ENCODE results near the gene SORCS3.

SORCS3 gene

GRCh38 chr10:104732222-104732621 lies 91.1 kb downstream of the SORCS3 start:
- Histone ChIP-seq H2AFZ (ENCODE audit: low read length) (no peak overlapping the region), H3K36me3 (replicated peaks; ENCODE audit: insufficient read depth, low read length) (no peaks in the 10 kb centered on the region), H3K9ac (ENCODE audit: low read length) (no peak overlapping the region), H3K4me1 (ENCODE audit: low read length) (no peaks in the 10 kb centered on the region), H3K27ac (ENCODE audit: low read length) (no peak overlapping the region), H4K20me1 (ENCODE audit: insufficient read depth, low read length) (no peaks in the 10 kb centered on the region), H3K79me2 (ENCODE audit: low read length) (no peaks in the 10 kb centered on the region), H3K9me2 (replicated peaks; ENCODE audit: insufficient read depth, low read length) (no peaks in the 10 kb centered on the region), H3K4me3 (ENCODE audit: low read length) (no peak overlapping the region), H3K27me3 (replicated peaks; ENCODE audit: insufficient read depth, low read length) (no peaks in the 10 kb centered on the region), H3K4me2 (ENCODE audit: low read depth, low read length) (no peak overlapping the region), H3K9me3 (replicated peaks; ENCODE audit: insufficient read depth, low read length) (no peaks in the 10 kb centered on the region), H3F3A (ENCODE audit: insufficient read depth, low read length) (no peaks in the 10 kb centered on the region)
- no peak for TF ChIP-seq EZH2phosphoT487 (IDR thresholded peaks at IDR 0.05; ENCODE audit: low read length)
- TF ChIP-seq EZH2 (optimal IDR thresholded peaks at IDR 0.05; ENCODE audit: low read depth, low read length) = no peak
- no peak for TF ChIP-seq CTCF (IDR thresholded peaks at IDR 0.05; ENCODE audit: low read length)
- no peak for DNase-seq

- H3K36me3 ChIP-seq (replicated peaks; ENCODE audit: insufficient read depth, low read length) = no peaks in the 10 kb centered on the region
- no peak for TF ChIP-seq CTCF (IDR thresholded peaks at IDR 0.05; ENCODE audit: low read length)
- no peak overlapping the region for H3K4me2 ChIP-seq (ENCODE audit: low read depth, low read length)
- H3K4me3 ChIP-seq (ENCODE audit: low read length) = no peak overlapping the region
- no peaks in the 10 kb centered on the region for H3K27me3 ChIP-seq (replicated peaks; ENCODE audit: insufficient read depth, low read length)
- H3K79me2 ChIP-seq (ENCODE audit: low read length) = no peaks in the 10 kb centered on the region
- no peak for DNase-seq
- no peaks in the 10 kb centered on the region for H3K9me3 ChIP-seq (replicated peaks; ENCODE audit: insufficient read depth, low read length)
- no peak overlapping the region for H3K9ac ChIP-seq (ENCODE audit: low read length)
- H3F3A ChIP-seq (ENCODE audit: insufficient read depth, low read length) = no peaks in the 10 kb centered on the region
- H3K4me1 ChIP-seq (ENCODE audit: low read length) = no peaks in the 10 kb centered on the region
- no peaks in the 10 kb centered on the region for H4K20me1 ChIP-seq (ENCODE audit: insufficient read depth, low read length)
- no peak overlapping the region for H2AFZ ChIP-seq (ENCODE audit: low read length)
- no peaks in the 10 kb centered on the region for H3K9me2 ChIP-seq (replicated peaks; ENCODE audit: insufficient read depth, low read length)
- no peak overlapping the region for H3K27ac ChIP-seq (ENCODE audit: low read length)
Observed at GRCh38 chr10:104734433-104734832, 93.3 kb downstream of the SORCS3 start.

GRCh38 chr10:104735036-104735756 lies 94.1 kb downstream of the SORCS3 start:
- no peaks in the 10 kb centered on the region for H3K36me3 ChIP-seq (replicated peaks; ENCODE audit: insufficient read depth, low read length)
- no peaks in the 10 kb centered on the region for H3K4me1 ChIP-seq (ENCODE audit: low read length)
- no peaks in the 10 kb centered on the region for H3K9me2 ChIP-seq (replicated peaks; ENCODE audit: insufficient read depth, low read length)
- no peaks in the 10 kb centered on the region for H3K9me3 ChIP-seq (replicated peaks; ENCODE audit: insufficient read depth, low read length)
- DNase-seq = no peak
- H3K4me3 ChIP-seq (ENCODE audit: low read length) = no peak overlapping the region
- TF ChIP-seq EZH2phosphoT487 (IDR thresholded peaks at IDR 0.05; ENCODE audit: low read length) (no peak), EZH2 (optimal IDR thresholded peaks at IDR 0.05; ENCODE audit: low read depth, low read length) (no peak), CTCF (IDR thresholded peaks at IDR 0.05; ENCODE audit: low read length) (no peak)
- no peak overlapping the region for H3K27ac ChIP-seq (ENCODE audit: low read length)
- no peaks in the 10 kb centered on the region for H3F3A ChIP-seq (ENCODE audit: insufficient read depth, low read length)
- no peaks in the 10 kb centered on the region for H3K79me2 ChIP-seq (ENCODE audit: low read length)
- no peaks in the 10 kb centered on the region for H3K27me3 ChIP-seq (replicated peaks; ENCODE audit: insufficient read depth, low read length)
- H3K4me2 ChIP-seq (ENCODE audit: low read depth, low read length) = no peak overlapping the region
- H2AFZ ChIP-seq (ENCODE audit: low read length) = no peak overlapping the region
- H3K9ac ChIP-seq (ENCODE audit: low read length) = no peak overlapping the region
- H4K20me1 ChIP-seq (ENCODE audit: insufficient read depth, low read length) = no peaks in the 10 kb centered on the region

Measured in MM.1S (cell line).